DOHH2 (cell line): ENCODE measurements around the gene GDPD4.

ENCODE experiments used
- H3F3A ChIP-seq: fragments of 200-600 bp; sonication (generic), shearing (Covaris generic); 2 replicates; pipeline ENCODE4 v1.6.0; 2016; ENCODE audit warnings: antibody characterized with exemption, mild to moderate bottlenecking; ENCODE audit not compliant: control insufficient read depth, insufficient read depth
- H3K27ac ChIP-seq: fragments of 200-600 bp; sonication (generic); 2 replicates; pipeline ENCODE4 v1.5.1; 2014; ENCODE audit warnings: low read depth, mild to moderate bottlenecking, low read length, moderate library complexity
- H3K27me3 ChIP-seq: fragments of 200-600 bp; sonication (generic); 2 replicates; pipeline ENCODE4 v1.6.1; 2014; ENCODE audit warnings: mild to moderate bottlenecking, low read length, mixed read lengths; ENCODE audit not compliant: control insufficient read depth
- H3K36me3 ChIP-seq: fragments of 200-600 bp; sonication (generic); 2 replicates; pipeline ENCODE4 v1.6.1; 2014; ENCODE audit warnings: mild to moderate bottlenecking, low read length, moderate library complexity, mixed read lengths; ENCODE audit not compliant: control insufficient read depth
- H3K4me1 ChIP-seq: fragments of 200-600 bp; sonication (generic); 2 replicates; pipeline ENCODE4 v1.6.1; 2014; ENCODE audit warnings: mild to moderate bottlenecking, low read length, mixed read lengths; ENCODE audit not compliant: control insufficient read depth
- H3K4me2 ChIP-seq: fragments of 200-600 bp; sonication (generic); 2 replicates; pipeline ENCODE4 v1.6.0; 2014; ENCODE audit warnings: mild to moderate bottlenecking, low read length, moderate library complexity
- H3K4me3 ChIP-seq: fragments of 200-600 bp; sonication (generic); 2 replicates; pipeline ENCODE4 v1.5.1; 2014; ENCODE audit warnings: mild to moderate bottlenecking, low read length, mixed read lengths
- H3K79me2 ChIP-seq: fragments of 200-600 bp; sonication (generic); 2 replicates; pipeline ENCODE4 v1.6.1; 2014; ENCODE audit warnings: mild to moderate bottlenecking, low read length, mixed read lengths; ENCODE audit not compliant: control insufficient read depth
- H3K9me2 ChIP-seq: fragments of 200-600 bp; sonication (generic); replicated peaks from 2 replicates; pipeline ENCODE4 v1.6.1; 2014; ENCODE audit warnings: mild to moderate bottlenecking, low read length, mixed read lengths; ENCODE audit not compliant: control insufficient read depth
- H3K9me3 ChIP-seq: fragments of 200-600 bp; sonication (generic); 2 replicates; pipeline ENCODE4 v1.6.1; 2014; ENCODE audit warnings: antibody characterized with exemption, low read length, mixed read lengths; ENCODE audit not compliant: control insufficient read depth, insufficient read depth
- H4K20me1 ChIP-seq: fragments of 200-600 bp; sonication (generic); 2 replicates; pipeline ENCODE4 v1.6.0; 2014; ENCODE audit warnings: low read depth, mild to moderate bottlenecking, antibody characterized with exemption, low read length, moderate library complexity; ENCODE audit not compliant: control insufficient read depth, insufficient read depth
- EZH2phosphoT487 ChIP-seq: fragments of 200-600 bp; sonication (generic); IDR thresholded peaks from 2 replicates; pipeline ENCODE4 v1.6.1; 2017; ENCODE audit warnings: borderline replicate concordance, mild to moderate bottlenecking, antibody characterized with exemption, low read length, moderate library complexity, mixed read lengths
- TF ChIP-seq, protein P1 (sequence below): fragments of 200-600 bp; sonication (generic); IDR thresholded peaks from one replicate; pipeline ENCODE4 v1.5.1; 2014; ENCODE audit warnings: antibody characterized with exemption, mild to moderate bottlenecking, low read depth, low read length; ENCODE audit not compliant: poor library complexity, severe bottlenecking

The GDPD4 gene

GRCh38 chr11:77249427-77249826 lies 52.1 kb downstream of the GDPD4 start:
- TF ChIP-seq EZH2phosphoT487 = no peak
- TF ChIP-seq, protein P1, sequence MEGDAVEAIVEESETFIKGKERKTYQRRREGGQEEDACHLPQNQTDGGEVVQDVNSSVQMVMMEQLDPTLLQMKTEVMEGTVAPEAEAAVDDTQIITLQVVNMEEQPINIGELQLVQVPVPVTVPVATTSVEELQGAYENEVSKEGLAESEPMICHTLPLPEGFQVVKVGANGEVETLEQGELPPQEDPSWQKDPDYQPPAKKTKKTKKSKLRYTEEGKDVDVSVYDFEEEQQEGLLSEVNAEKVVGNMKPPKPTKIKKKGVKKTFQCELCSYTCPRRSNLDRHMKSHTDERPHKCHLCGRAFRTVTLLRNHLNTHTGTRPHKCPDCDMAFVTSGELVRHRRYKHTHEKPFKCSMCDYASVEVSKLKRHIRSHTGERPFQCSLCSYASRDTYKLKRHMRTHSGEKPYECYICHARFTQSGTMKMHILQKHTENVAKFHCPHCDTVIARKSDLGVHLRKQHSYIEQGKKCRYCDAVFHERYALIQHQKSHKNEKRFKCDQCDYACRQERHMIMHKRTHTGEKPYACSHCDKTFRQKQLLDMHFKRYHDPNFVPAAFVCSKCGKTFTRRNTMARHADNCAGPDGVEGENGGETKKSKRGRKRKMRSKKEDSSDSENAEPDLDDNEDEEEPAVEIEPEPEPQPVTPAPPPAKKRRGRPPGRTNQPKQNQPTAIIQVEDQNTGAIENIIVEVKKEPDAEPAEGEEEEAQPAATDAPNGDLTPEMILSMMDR = no peak
- no peaks in the 10 kb centered on the region for H3K36me3 ChIP-seq
- no peaks in the 10 kb centered on the region for H3K4me1 ChIP-seq
- H3K27ac ChIP-seq = no peak overlapping the region
- no peaks in the 10 kb centered on the region for H3K79me2 ChIP-seq
- no peak overlapping the region for H3K4me3 ChIP-seq
- H3F3A ChIP-seq = no peaks in the 10 kb centered on the region
- no peaks in the 10 kb centered on the region for H3K9me3 ChIP-seq
- 0 out of 2 replicates have a peak, but pooled peaks cover 2% of the 10 kb centered on the region for H3K27me3 ChIP-seq
- no peaks in the 10 kb centered on the region for H4K20me1 ChIP-seq
- H3K9me2 ChIP-seq = no peaks in the 10 kb centered on the region
- no peak overlapping the region for H3K4me2 ChIP-seq

GRCh38 chr11:77244277-77245027 lies 57.0 kb downstream of the GDPD4 start:
- Histone ChIP-seq H3K4me3 (no peak overlapping the region), H3K9me3 (no peaks in the 10 kb centered on the region), H3K27me3 (0 out of 2 replicates have a peak, but pooled peaks cover 1% of the 10 kb centered on the region), H3K79me2 (no peaks in the 10 kb centered on the region), H3F3A (no peaks in the 10 kb centered on the region), H3K36me3 (no peaks in the 10 kb centered on the region), H3K4me2 (no peak overlapping the region), H3K9me2 (no peaks in the 10 kb centered on the region), H3K27ac (no peak overlapping the region), H3K4me1 (no peaks in the 10 kb centered on the region), H4K20me1 (no peaks in the 10 kb centered on the region)
- TF ChIP-seq EZH2phosphoT487 = no peak
- TF ChIP-seq, protein P1 = no peak

DNA sequence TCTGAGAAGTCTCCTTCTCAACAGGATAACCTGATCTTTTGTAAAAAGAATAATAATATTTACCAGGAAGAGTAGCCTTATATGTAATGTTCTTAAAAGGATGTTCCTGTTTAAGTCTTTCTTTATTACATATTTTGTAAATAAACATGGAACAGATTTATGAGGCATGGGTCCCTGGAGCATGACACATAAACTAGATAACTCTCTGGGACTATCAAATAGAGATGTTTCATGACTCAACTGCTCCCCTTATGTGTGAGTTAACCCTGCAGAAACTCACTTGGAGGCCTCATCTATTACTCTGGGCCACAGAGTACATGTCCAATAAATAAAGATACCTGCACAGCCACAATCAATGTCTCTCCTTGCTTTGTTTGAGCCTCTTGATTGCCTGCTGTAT lies 64.6 kb downstream of the GDPD4 start:
- no peak overlapping the region for H3K4me2 ChIP-seq
- no peak overlapping the region for H3K27ac ChIP-seq
- H3K4me3 ChIP-seq = no peak overlapping the region
- H3K9me3 ChIP-seq = no peaks in the 10 kb centered on the region
- H4K20me1 ChIP-seq = no peaks in the 10 kb centered on the region
- TF ChIP-seq EZH2phosphoT487 = no peak
- TF ChIP-seq, protein P1 = no peak
- H3K9me2 ChIP-seq = no peaks in the 10 kb centered on the region
- H3K36me3 ChIP-seq = no peaks in the 10 kb centered on the region
- H3K79me2 ChIP-seq = no peaks in the 10 kb centered on the region
- H3K27me3 ChIP-seq = no peaks in the 10 kb centered on the region
- H3F3A ChIP-seq = no peaks in the 10 kb centered on the region
- H3K4me1 ChIP-seq = no peaks in the 10 kb centered on the region
